Measurements from ENCODE around the gene ESYT2.

Gene ESYT2

GRCh38 chr7:158821171-158822031, 7.9 kb downstream of the ESYT2 start:
- no peak for DNase-seq

GRCh38 chr7:158820656-158821055, 8.7 kb downstream of the ESYT2 start:
- no peak for DNase-seq

- no peak for DNase-seq
These were observed 9.6 kb downstream of the ESYT2 start for GRCh38 chr7:158819571-158820203.

- peak; percentile 83 for DNase-seq
These were observed 10.7 kb downstream of the ESYT2 start for GRCh38 chr7:158818325-158819213.

DNA sequence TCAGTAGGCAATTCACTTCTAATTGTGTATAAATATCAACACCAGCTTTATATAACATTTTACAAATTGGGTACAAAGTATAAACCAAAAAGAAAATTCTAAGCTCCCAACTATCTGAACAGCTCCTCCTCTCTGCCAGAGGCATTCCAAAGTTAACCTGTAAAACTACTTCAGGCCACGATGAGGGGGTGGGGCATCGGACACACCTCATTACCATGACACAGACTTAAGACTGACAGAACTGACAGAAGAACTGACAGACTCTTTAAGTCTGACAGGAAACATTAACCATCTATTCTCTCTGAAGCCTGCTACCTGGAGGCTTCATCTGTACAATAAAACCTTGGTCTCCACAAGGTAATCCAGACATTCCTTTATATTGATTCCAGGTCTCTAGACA, 12.3 kb downstream of the ESYT2 start:
- no peak for DNase-seq

GRCh38 chr7:158816271-158816670, 13.0 kb downstream of the ESYT2 start:
- peak; percentile 53 for DNase-seq

GRCh38 chr7:158815800-158816128, 13.5 kb downstream of the ESYT2 start:
- no peak for DNase-seq

DNA sequence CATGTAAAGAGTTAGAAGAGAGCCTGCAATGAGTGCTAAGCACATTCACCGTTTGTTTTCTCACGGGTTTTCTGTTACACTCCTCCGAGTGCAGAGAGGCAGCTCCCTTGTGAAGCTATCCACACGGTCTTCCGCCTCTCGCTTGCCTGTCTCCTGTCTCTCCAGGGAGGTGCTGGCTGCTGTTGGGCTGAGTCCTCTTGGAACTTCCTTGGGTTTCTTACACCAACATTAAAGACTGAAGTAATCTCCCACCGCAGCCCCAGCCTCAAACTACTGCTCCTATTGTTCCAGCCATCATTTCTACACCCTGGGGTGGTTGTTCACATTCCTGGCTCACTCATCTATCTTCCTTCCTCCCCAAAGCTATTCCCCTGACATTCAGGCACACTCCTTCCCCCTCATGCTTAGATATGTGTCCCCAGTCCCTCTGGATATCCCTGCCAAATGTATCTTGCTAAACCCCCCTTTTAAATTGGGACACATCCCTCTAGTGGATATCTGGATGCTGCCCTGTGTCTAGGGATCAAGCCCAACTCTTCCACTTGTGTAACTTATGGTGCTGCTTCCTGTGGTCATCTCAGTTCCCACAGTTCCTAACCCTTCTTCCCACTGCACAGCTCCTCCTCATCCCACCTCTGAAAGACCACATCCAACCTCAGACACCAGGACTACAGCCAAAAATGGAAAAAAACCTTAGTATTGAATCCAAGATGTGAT, 14.1 kb downstream of the ESYT2 start:
- peak; percentile 42 for DNase-seq

GRCh38 chr7:158814637-158815036, 14.7 kb downstream of the ESYT2 start:
- no peak for DNase-seq

DNA sequence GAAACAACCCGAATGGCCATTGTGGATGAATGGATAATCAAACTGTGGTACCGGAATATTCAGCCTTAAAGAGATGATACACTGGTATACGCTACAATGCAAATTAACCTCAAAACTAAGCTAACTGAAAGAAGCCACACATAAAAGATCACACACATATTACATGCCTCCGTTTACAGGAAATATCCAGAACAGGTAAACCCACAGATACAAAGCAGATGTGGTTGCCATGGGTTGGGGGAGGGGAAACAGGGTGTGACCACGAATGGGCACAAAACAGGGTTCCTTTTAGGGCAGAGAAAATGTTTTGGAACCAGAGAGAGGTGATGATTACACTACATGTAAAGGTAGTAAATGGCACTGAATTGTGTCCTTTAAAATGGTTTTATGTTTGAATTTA, 16.6 kb downstream of the ESYT2 start:
- DNase-seq = no peak

- no peak for DNase-seq
These were observed 17.4 kb downstream of the ESYT2 start for GRCh38 chr7:158811894-158812293.

DNA sequence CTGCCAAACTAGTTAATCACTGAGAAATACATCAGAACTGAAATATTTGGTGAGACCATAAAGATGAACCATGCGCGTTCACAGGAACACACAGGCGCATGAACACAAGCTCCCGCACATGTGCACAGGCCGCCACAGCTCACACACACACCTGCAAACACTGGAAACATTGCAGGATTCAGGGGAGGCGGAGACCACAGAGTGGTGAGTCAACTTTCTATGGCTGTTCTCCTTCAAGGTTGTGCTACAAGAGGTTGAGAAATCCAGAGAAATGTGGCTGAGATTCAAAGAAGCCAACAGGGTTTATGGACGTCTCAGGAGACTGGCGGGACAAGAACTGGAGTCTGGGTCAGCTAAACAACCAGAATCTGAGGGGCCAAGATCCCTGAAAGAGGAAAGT, 17.8 kb downstream of the ESYT2 start:
- no peak for DNase-seq

DNA sequence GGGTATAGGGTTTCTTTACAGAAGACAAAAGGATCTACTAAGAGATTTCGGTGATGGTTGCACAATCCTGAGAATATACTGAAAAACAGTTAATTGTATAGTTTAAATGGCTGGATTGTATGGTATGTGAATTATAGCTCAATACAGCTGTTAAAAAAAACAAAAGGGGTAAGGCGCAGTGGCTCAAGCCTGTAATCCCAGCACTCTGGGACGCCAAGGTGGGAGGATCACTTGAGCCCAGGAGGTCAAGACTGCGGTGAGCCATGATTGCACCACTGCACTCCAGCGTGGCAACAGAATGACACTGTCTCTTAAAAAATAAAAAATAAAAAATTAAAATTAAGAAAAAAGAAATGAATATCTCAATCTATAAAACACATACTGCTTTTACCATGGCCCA, 18.5 kb downstream of the ESYT2 start:
- no peak for DNase-seq

DNA sequence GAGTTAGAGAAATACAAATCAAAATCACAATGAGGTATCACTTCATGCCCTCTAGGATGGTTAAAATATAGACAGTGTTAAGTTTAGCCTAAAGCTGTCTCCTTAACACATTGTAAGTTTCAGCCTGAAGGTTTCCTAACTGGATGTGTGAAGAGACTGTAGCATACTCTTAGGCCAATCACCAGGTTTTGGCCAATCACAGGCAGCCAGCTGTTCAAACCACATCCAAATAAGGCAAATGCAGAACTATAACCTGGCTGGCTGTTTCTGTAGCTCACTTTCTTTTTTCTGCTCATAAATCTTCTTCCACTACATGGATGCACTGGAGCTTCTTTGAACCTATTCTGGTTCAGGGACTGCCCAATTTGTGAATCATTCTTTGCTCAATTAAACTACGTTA, 19.7 kb downstream of the ESYT2 start:
- DNase-seq = no peak

- no peak for DNase-seq
These were observed 21.2 kb downstream of the ESYT2 start for GRCh38 chr7:158808126-158808525.

DNA sequence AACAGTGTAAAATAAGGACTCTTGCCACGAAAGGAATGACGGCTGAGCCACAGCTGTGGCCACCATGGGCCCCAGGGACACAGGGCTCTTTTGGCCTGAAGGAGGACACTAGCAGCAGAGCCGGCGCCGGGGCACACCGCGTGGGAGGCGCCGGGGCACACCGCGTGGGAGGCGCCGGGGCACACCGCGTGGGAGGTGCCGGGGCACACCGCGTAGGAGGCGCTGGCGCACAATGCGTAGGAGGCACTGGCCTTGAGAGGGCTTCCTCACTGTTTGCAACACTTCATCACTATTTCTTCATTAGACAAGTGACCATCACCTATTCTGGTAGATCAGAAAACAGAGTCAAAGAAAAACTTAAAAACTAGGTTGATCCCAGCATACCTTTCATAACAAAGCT, 23.4 kb downstream of the ESYT2 start:
- DNase-seq = no peak

GRCh38 chr7:158805414-158805813, 23.9 kb downstream of the ESYT2 start:
- no peak for DNase-seq

DNA sequence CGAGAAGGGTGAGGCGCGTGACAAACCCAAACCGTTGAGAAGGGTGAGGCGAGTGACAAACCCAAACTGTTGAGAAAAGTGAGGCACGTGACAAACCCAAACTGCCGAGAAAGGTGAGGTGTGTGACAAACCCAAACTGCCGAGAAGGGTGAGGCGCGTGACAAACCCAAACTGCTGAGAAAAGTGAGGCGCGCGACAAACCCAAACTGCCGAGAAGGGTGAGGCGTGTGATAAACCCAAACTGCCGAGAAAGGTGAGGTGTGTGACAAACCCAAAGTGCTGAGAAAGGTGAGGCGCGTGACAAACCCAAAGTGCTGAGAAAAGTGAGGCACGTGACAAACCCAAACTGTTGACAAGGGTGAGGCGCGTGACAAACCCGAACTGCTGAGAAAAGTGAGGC, 25.0 kb downstream of the ESYT2 start:
- DNase-seq = no peak

DNA sequence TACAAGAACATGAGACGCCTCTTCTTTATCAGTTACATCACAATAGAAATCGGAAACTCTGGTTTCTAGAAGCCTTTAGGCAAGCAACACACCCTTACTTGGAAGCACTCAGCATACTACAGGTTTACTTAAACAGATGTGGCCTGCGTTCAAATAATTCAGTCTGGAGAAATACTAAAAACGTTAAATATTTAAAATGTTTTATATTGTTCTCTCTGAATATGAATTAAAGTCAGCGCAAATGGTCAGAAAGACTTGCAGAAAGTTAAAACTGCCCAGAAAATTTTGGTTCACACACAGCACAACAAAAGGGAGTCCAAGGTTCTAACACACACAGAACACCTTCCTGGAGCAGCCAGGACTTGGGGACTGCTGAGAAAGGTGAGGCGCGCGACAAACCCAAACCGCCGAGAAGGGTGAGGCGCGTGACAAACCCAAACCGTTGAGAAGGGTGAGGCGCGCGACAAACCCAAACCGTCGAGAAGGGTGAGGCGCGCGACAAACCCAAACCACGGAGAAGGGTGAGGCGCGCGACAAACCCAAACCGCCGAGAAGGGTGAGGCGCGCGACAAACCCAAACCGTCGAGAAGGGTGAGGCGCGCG, 25.8 kb downstream of the ESYT2 start:
- no peak for DNase-seq

DNA sequence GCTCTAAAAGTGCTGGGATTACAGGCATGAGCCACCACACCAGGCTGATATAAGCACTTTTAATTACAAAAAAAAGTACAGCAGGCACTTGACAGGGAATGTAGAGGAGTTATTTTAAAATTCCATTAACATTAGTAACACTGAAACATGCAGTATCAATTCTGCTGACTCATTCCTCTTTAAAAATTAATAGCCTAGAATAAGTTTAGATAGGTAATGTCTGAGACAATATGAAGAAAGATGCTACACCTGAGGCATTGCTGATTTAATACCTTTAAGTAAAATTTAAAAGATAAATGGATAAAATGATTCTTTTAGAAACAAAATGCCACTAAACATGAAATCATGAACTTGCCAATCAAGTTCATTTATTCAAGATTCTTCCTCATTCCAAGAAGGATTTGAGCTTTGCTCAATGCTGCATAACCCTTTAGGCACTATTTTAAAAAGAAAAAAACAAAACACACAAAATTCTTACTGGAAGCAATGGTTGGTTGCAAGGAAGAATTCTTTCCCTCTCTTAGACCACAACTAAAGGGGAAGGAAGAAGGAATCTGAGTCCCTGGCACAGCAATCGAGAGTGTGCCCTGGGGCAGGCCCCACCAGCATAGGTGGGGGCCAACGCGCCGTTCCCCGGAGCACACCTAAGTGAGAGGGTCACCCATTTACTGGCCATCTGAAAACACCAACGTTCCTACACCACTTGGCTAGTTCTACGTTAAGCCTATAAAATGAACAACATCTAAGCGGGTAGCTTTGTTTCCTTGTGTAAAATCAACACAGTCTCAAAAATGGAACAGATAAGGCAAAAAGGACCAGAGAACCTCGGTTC, 26.6 kb downstream of the ESYT2 start:
- DNase-seq = no peak

- no peak for DNase-seq
These were observed 30.6 kb downstream of the ESYT2 start for GRCh38 chr7:158798741-158799140.

DNA sequence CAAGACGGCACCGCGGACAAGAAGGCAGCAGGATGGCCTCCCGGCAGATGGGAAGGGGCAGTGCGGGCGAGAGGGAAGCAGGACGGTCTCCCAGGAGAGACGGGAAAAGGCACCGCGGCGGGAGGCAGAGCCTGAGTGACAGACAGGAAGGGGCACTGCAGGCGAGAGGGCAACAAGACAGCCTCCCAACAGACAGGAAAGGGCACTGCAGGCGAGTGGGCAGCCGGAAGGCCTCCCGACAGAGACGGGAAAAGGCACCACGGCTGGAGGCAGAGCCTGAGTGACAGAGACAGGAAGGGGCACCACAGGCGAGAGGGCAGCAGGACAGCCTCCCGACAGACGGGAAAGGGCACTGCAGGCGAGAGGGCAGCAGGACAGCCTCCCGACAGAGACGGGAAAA, 32.6 kb downstream of the ESYT2 start:
- no peak for DNase-seq

Measured in right hindlimb (tissue), 1 donor.